Measurements from ENCODE around the gene HAGHL. TPM values are rescaled to one million over a fixed set of nuclear protein-coding genes. Genes with fewer than 3 reads are reported as not detected.
"Not testable (repeated sequence)": the region's sequence is repeated elsewhere in the genome, so short reads cannot be mapped to it uniquely, and the experiment has no call there.

Gene HAGHL
- total and polyA plus RNA-seq, 2 donors (not counting 3 experiments of a cell fraction or from before 2014, with no cell fraction given) = 6.3 to 6.8 TPM

DNA sequence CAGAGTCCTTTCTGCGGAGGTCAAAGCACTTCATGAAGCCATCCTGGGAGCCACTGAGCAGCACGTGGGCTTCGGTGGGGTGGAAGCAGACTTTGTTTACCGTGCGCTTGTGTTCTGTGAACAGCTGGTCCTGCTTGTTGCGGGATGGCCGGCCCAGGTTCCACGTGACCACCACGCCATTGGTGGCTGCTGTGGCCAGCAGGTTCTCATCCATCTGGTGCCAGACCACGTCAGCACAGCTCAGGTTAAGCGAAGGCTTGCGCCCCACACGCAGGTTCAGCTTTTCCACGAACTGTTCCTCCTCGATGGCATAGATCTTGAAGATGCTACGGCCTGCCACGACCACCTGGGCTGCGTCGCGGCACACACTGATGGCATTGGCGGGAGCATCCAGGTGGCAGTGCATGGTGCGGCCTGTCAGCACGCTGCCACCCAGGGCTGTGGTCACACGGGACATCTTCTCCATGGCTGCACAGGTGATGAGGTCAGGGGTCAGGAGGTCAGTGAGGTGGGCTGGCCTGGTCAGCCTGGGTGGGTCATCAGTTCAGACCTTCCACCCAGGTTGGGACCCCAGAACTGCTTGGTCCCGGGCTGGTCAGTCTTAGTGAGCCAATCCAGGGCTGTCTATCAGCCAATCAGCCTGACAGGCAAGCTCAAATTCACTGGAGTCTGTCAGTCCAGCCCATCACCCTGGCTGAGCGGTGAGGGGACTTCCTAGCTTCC is 37.6 kb upstream of the HAGHL start:
- BruUV-seq (replicated peaks) = no TSS peak
- Histone ChIP-seq H3K4me1 (ENCODE audit: control insufficient read depth, extremely low read depth, insufficient read depth, low read length) (peaks cover 6% of the 10 kb centered on the region), H3K36me3 (ENCODE audit: control insufficient read depth in 2 of 2, extremely low read depth in 1 of 2, insufficient read depth in 2 of 2, low read length in 2 of 2) (peaks cover 0 to 10% of the 10 kb centered on the region in 2 experiments), H3K4me3 (replicated peaks in 1 of 3; ENCODE audit: insufficient read depth in 1 of 3, low read depth in 1 of 3, low read length in 3 of 3) (peak overlapping the region; percentile 72 to 78 (median 78)), H3K9me3 (replicated peaks; ENCODE audit: control insufficient read depth, insufficient read depth, low read length) (no peaks in the 10 kb centered on the region), H3K27ac (ENCODE audit: insufficient read depth, low read depth, low read length) (peak overlapping the region; percentile 49), H3K9ac (replicated peaks; ENCODE audit: extremely low read depth, insufficient read depth, low read length) (peak overlapping the region; percentile 75), H3K4me2 (ENCODE audit: insufficient read depth, low read length) (peak overlapping the region; percentile 69), H3K9me1 (replicated peaks; ENCODE audit: control insufficient read depth, extremely low read depth, insufficient read depth, low read length) (no peaks in the 10 kb centered on the region), H3K79me2 (ENCODE audit: control insufficient read depth, insufficient read depth, low read length) (no peaks in the 10 kb centered on the region), H3K27me3 (ENCODE audit: control insufficient read depth in 2 of 2, insufficient read depth in 2 of 2, low read length in 2 of 2) (peaks cover 16% of the 10 kb centered on the region in 2 experiments), H4K20me1 (replicated peaks; ENCODE audit: control insufficient read depth, extremely low read depth, insufficient read depth, low read length) (no peaks in the 10 kb centered on the region), H2AFZ (ENCODE audit: low read depth, low read length) (peak overlapping the region; percentile 76)
- dilution Hi-C loops (cut with MboI; ENCODE audit: extremely low pct_ligation_motif_present, low sequenced_read_pairs) (no loop called here), intact Hi-C loops (cut with micrococcal nuclease) (no loop called here)
- ChIA-PET CTCF (interaction anchor here (1.2 to 1.6 kb wide), 5 partner anchors 14 to 31 kb away, joined by 3 to 8 read pairs (median 4); partner anchors contain the start of gene ANTKMT), POLR2A (no interaction called here)
- no peak for TF ChIP-seq EZH2 (IDR thresholded peaks at IDR 0.05; ENCODE audit: borderline replicate concordance, low read depth, low read length, severe bottlenecking)
- TF ChIP-seq, protein P1, sequence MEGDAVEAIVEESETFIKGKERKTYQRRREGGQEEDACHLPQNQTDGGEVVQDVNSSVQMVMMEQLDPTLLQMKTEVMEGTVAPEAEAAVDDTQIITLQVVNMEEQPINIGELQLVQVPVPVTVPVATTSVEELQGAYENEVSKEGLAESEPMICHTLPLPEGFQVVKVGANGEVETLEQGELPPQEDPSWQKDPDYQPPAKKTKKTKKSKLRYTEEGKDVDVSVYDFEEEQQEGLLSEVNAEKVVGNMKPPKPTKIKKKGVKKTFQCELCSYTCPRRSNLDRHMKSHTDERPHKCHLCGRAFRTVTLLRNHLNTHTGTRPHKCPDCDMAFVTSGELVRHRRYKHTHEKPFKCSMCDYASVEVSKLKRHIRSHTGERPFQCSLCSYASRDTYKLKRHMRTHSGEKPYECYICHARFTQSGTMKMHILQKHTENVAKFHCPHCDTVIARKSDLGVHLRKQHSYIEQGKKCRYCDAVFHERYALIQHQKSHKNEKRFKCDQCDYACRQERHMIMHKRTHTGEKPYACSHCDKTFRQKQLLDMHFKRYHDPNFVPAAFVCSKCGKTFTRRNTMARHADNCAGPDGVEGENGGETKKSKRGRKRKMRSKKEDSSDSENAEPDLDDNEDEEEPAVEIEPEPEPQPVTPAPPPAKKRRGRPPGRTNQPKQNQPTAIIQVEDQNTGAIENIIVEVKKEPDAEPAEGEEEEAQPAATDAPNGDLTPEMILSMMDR (IDR thresholded peaks at IDR 0.05; ENCODE audit: extremely low read depth in 1 of 2, insufficient read depth in 1 of 2, low read depth in 1 of 2, low read length in 2 of 2) = no peak
- TF ChIP-seq MYC (IDR thresholded peaks at IDR 0.05; ENCODE audit: low read depth, low read length) = no peak
- TF ChIP-seq POLR2A (IDR thresholded peaks at IDR 0.05; ENCODE audit: low read depth, low read length) = no peak
- TF ChIP-seq POLR2AphosphoS5 (IDR thresholded peaks at IDR 0.05; ENCODE audit: insufficient read depth, low read depth, low read length) = no peak
- TF ChIP-seq, protein P2, sequence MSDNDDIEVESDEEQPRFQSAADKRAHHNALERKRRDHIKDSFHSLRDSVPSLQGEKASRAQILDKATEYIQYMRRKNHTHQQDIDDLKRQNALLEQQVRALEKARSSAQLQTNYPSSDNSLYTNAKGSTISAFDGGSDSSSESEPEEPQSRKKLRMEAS (IDR thresholded peaks at IDR 0.05; ENCODE audit: insufficient read depth, insufficient read length) = no peak
- TF ChIP-seq FOS (IDR thresholded peaks at IDR 0.05; ENCODE audit: borderline replicate concordance, insufficient read depth, low read length) = no peak
- no peak for TF ChIP-seq JUN (IDR thresholded peaks at IDR 0.05; ENCODE audit: borderline replicate concordance, insufficient read depth, insufficient read length, low read depth)
- no peak for TF ChIP-seq GATA2 (IDR thresholded peaks at IDR 0.05; ENCODE audit: insufficient read depth, insufficient read length, low read depth, low read length)
- DNase-seq (ENCODE audit: low read depth, low spot score) (no peak), FAIRE-seq (no peak)

DNA sequence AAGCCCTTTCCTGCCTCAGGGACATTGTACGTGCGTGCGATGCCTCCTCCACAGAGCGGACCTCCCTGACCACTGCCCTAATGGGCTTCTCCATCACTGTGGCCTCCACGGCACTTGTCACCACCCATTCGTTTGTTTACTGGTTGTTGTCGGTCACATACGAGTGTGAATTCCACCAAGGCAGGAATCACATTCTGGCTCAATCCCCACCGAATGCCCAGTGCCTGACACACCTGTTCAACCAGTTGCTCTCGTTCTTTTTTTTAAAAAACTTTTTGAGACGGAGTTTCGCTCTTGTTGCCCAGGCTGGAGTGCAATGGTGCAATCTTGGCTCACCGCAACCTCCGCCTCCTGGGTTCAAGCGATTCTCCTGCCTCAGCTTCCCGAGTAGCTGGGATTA is 35.7 kb upstream of the HAGHL start:
- FAIRE-seq; H3K4me1 ChIP-seq (ENCODE audit: control insufficient read depth, extremely low read depth, insufficient read depth, low read length); DNase-seq (ENCODE audit: low read depth, low spot score); H3K79me2 ChIP-seq (ENCODE audit: control insufficient read depth, insufficient read depth, low read length); intact Hi-C loops (cut with micrococcal nuclease); H2AFZ ChIP-seq (ENCODE audit: low read depth, low read length); H3K27ac ChIP-seq (ENCODE audit: insufficient read depth, low read depth, low read length); H4K20me1 ChIP-seq (replicated peaks; ENCODE audit: control insufficient read depth, extremely low read depth, insufficient read depth, low read length); BruUV-seq (replicated peaks); H3K36me3 ChIP-seq (ENCODE audit: control insufficient read depth in 2 of 2, extremely low read depth in 1 of 2, insufficient read depth in 2 of 2, low read length in 2 of 2); H3K4me3 ChIP-seq (replicated peaks in 1 of 3; ENCODE audit: insufficient read depth in 1 of 3, low read depth in 1 of 3, low read length in 3 of 3); H3K9me3 ChIP-seq (replicated peaks; ENCODE audit: control insufficient read depth, insufficient read depth, low read length); H3K9ac ChIP-seq (replicated peaks; ENCODE audit: extremely low read depth, insufficient read depth, low read length); POLR2A ChIA-PET; H3K4me2 ChIP-seq (ENCODE audit: insufficient read depth, low read length); dilution Hi-C loops (cut with MboI; ENCODE audit: extremely low pct_ligation_motif_present, low sequenced_read_pairs); H3K9me1 ChIP-seq (replicated peaks; ENCODE audit: control insufficient read depth, extremely low read depth, insufficient read depth, low read length): not testable (repeated sequence)
- CTCF ChIA-PET = interaction anchor here (1.6 kb wide), 1 partner anchor 29 kb away, joined by 6 read pairs; the partner anchor contains the start of gene ANTKMT
- H3K27me3 ChIP-seq (ENCODE audit: control insufficient read depth in 2 of 2, insufficient read depth in 2 of 2, low read length in 2 of 2) = peaks cover 32 to 34% of the 10 kb centered on the region in 2 experiments
